Measurements from ENCODE around the gene GPR61.

Gene GPR61

DNA sequence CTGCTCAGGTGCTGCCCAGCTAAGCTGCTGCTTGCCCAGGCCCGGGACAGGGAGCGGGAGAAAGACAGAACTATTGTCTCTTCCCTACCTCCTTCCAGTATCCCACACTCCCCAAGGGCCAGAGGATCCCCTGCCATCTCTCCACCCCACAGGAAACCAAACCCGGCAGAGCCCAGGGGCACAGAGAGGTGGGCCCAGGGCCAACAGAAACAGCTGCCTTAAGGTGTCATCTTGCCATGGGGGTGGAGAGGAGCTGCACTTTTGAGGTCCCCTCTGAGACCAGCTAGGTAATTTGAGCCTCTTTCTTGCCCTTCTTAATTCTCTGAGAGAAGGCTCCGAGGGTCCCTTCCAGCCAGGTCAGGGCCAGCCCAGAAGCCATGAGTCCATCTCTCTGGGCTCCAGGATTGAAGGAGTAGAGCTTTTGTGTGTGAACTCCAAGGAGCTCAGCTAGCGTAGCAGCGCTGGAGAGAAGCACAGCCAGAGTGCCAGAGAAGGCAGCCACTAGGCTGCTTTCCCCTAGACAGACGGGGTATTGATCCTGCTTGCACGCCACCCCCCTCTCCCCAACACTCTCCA is 9.7 kb upstream of the GPR61 start:
- TF ChIP-seq, protein P1, sequence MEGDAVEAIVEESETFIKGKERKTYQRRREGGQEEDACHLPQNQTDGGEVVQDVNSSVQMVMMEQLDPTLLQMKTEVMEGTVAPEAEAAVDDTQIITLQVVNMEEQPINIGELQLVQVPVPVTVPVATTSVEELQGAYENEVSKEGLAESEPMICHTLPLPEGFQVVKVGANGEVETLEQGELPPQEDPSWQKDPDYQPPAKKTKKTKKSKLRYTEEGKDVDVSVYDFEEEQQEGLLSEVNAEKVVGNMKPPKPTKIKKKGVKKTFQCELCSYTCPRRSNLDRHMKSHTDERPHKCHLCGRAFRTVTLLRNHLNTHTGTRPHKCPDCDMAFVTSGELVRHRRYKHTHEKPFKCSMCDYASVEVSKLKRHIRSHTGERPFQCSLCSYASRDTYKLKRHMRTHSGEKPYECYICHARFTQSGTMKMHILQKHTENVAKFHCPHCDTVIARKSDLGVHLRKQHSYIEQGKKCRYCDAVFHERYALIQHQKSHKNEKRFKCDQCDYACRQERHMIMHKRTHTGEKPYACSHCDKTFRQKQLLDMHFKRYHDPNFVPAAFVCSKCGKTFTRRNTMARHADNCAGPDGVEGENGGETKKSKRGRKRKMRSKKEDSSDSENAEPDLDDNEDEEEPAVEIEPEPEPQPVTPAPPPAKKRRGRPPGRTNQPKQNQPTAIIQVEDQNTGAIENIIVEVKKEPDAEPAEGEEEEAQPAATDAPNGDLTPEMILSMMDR (conservative IDR thresholded peaks at IDR 0.05; ENCODE audit: low read depth, low read length): no peak
- H3K4me3 ChIP-seq (ENCODE audit: low read depth, low read length): no peak overlapping the region
- no peak for DNase-seq (ENCODE audit: low read depth)

- TF ChIP-seq, protein P1 (conservative IDR thresholded peaks at IDR 0.05; ENCODE audit: low read depth, low read length): no peak
- no peak for DNase-seq (ENCODE audit: low read depth)
- H3K4me3 ChIP-seq (ENCODE audit: low read depth, low read length): no peak overlapping the region
Observed at GRCh38 chr1:109530457-109531087, 9.1 kb upstream of the GPR61 start.

DNA sequence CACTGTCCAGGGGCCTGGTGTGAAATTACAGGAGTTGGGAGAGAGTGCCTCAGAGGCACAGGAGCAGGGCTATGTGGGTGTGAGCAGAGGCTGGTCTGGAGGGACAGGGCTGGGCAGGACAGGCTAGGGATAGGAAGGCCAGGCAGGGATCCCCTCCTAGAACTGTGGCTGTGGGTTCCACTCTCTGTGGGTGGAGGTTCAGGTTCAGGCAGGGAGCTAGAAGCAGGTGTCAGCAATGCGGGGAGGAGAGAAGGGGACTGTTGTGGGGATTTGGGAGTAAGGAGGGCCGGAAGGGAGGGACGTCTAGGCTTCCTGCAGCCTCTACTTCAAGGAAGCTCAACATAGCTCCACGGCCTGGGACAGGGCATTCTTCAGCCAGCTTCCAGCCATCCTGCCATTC is 8.3 kb upstream of the GPR61 start:
- TF ChIP-seq, protein P1 (conservative IDR thresholded peaks at IDR 0.05; ENCODE audit: low read depth, low read length): no peak
- H3K4me3 ChIP-seq (ENCODE audit: low read depth, low read length): no peak overlapping the region
- DNase-seq (ENCODE audit: low read depth): no peak

GRCh38 chr1:109531826-109532364 is 7.8 kb upstream of the GPR61 start:
- TF ChIP-seq, protein P1 (conservative IDR thresholded peaks at IDR 0.05; ENCODE audit: low read depth, low read length): no peak
- DNase-seq (ENCODE audit: low read depth): no peak
- no peak overlapping the region for H3K4me3 ChIP-seq (ENCODE audit: low read depth, low read length)

- DNase-seq (ENCODE audit: low read depth): peak; percentile 86
- H3K4me3 ChIP-seq (ENCODE audit: low read depth, low read length): peak overlapping the region; percentile 29
Observed at GRCh38 chr1:109532365-109533136, 7.1 kb upstream of the GPR61 start.

GRCh38 chr1:109534307-109534858 is 5.3 kb upstream of the GPR61 start:
- TF ChIP-seq, protein P1 (conservative IDR thresholded peaks at IDR 0.05; ENCODE audit: low read depth, low read length): no peak
- DNase-seq (ENCODE audit: low read depth): no peak
- H3K4me3 ChIP-seq (ENCODE audit: low read depth, low read length): no peak overlapping the region

More at GRCh38 chr1:109532365-109533136, 7.1 kb upstream of the GPR61 start:
- TF ChIP-seq, protein P1 (conservative IDR thresholded peaks at IDR 0.05; ENCODE audit: low read depth, low read length): peak; percentile 96
